ENCODE data around the gene GP5. TPM values are rescaled to one million over a fixed set of nuclear protein-coding genes. Genes with fewer than 3 reads are reported as not detected.

The GP5 gene
- total RNA-seq, 1 experiment from 2014 or later: 0.15 TPM

DNA sequence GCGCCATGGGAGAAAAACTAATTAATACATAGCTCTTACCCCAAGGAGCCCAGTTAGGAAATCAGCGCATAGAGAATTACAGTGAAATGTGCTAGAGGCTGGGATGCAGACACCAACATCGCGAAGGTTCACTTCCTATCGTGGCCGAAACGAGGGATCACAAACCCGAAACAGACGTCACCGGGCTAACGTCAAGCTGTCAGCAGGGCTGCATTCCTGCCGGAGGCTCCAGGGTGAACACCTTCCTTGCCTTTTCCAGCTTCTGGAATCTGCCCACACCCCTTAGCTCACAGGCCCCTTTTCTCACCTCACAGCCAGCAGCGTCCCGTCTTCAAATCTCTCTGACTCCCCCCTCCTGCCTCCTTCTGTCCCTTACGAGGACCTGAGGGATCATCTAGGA lies 13.0 kb downstream of the GP5 start:
- no peaks in the 10 kb centered on the region for H4K20me1 ChIP-seq (ENCODE audit: insufficient read depth)
- no TSS peak for BruUV-seq (replicated peaks)

DNA sequence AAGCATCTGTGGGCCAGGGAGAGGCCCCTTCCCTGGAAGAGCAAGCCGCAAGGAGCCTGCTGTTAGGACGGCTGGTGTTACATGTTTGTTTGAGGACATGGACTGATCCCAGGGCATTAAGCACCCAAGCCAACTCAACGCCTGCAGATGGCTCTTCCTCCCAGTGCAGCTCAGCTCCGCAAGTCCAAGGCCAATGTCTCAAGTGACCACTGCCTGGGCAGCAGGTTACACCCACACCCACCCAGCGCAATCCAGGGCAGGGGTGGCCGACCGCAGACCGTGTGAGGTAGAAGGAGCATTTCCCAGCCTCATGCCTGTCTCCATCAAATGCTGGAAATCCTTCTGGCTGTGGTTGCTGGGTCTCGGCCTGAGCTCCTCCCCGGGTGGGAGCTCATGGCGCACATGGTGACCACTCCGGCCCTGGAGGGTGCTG lies 14.5 kb downstream of the GP5 start:
- TF ChIP-seq SRF (IDR thresholded peaks at IDR 0.05; ENCODE audit: low read depth) (no peak), POLR2A (IDR thresholded peaks at IDR 0.05; ENCODE audit: borderline replicate concordance, extremely low read depth, insufficient read depth, insufficient read length) (no peak), EZH2 (IDR thresholded peaks at IDR 0.05) (no peak), SIN3A (IDR thresholded peaks at IDR 0.05; ENCODE audit: low read depth) (no peak), YY1 (IDR thresholded peaks at IDR 0.05; ENCODE audit: extremely low read depth, insufficient replicate concordance, low read depth, low read length) (no peak), SP1 (IDR thresholded peaks at IDR 0.05; ENCODE audit: low read depth) (no peak), ELF1 (IDR thresholded peaks at IDR 0.05; ENCODE audit: borderline replicate concordance, low read depth) (no peak), EGR1 (IDR thresholded peaks at IDR 0.05; ENCODE audit: low read depth) (no peak), MAX (IDR thresholded peaks at IDR 0.05) (no peak), ZFX (IDR thresholded peaks at IDR 0.05) (no peak), FOSL1 (IDR thresholded peaks at IDR 0.05; ENCODE audit: low read depth) (no peak), ZNF274 (IDR thresholded peaks at IDR 0.05; ENCODE audit: low read depth, low read length) (no peak), CEBPB (IDR thresholded peaks at IDR 0.05; ENCODE audit: low read depth) (no peak), EZH2phosphoT487 (IDR thresholded peaks at IDR 0.05; ENCODE audit: borderline replicate concordance) (no peak)
- TF ChIP-seq, protein P1, sequence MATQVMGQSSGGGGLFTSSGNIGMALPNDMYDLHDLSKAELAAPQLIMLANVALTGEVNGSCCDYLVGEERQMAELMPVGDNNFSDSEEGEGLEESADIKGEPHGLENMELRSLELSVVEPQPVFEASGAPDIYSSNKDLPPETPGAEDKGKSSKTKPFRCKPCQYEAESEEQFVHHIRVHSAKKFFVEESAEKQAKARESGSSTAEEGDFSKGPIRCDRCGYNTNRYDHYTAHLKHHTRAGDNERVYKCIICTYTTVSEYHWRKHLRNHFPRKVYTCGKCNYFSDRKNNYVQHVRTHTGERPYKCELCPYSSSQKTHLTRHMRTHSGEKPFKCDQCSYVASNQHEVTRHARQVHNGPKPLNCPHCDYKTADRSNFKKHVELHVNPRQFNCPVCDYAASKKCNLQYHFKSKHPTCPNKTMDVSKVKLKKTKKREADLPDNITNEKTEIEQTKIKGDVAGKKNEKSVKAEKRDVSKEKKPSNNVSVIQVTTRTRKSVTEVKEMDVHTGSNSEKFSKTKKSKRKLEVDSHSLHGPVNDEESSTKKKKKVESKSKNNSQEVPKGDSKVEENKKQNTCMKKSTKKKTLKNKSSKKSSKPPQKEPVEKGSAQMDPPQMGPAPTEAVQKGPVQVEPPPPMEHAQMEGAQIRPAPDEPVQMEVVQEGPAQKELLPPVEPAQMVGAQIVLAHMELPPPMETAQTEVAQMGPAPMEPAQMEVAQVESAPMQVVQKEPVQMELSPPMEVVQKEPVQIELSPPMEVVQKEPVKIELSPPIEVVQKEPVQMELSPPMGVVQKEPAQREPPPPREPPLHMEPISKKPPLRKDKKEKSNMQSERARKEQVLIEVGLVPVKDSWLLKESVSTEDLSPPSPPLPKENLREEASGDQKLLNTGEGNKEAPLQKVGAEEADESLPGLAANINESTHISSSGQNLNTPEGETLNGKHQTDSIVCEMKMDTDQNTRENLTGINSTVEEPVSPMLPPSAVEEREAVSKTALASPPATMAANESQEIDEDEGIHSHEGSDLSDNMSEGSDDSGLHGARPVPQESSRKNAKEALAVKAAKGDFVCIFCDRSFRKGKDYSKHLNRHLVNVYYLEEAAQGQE (IDR thresholded peaks at IDR 0.05; ENCODE audit: low read depth): no peak
- ATAC-seq: no peak
- CTCF ChIA-PET: no interaction called here

More for the DNA sequence above, 13.0 kb downstream of the GP5 start:
- ChIA-PET CTCF (no interaction called here), POLR2A (no interaction called here), RAD21 (ENCODE audit: low non-redundant PET in 1 of 2, low total read pairs in 2 of 2, uncharacterized antibody in 2 of 2, unreplicated experiment in 2 of 2) (no interaction called here)
- Histone ChIP-seq H3K79me2 (ENCODE audit: insufficient read depth, low read length) (no peaks in the 10 kb centered on the region), H3K9me3 (ENCODE audit: control insufficient read depth in 1 of 2, insufficient read depth in 1 of 2, low read depth in 1 of 2, low read length in 2 of 2) (peaks cover 0 to 1% of the 10 kb centered on the region in 2 experiments; a peak in 2 of 4 replicates), H3K4me3 (replicated peaks in 1 of 2; ENCODE audit: low read depth in 1 of 2, low read length in 2 of 2) (no peak overlapping the region), H3K9me2 (ENCODE audit: insufficient read depth) (no peaks in the 10 kb centered on the region), H3K4me1 (ENCODE audit: control insufficient read depth in 1 of 2, insufficient read depth in 2 of 2, low read length in 2 of 2) (peaks cover 0 to 6% of the 10 kb centered on the region in 2 experiments; a peak in 1 of 4 replicates), H2AFZ (ENCODE audit: low read depth, low read length, poor library complexity, severe bottlenecking) (no peak overlapping the region), H3K36me3 (ENCODE audit: control insufficient read depth in 1 of 2, insufficient read depth in 2 of 2, low read length in 2 of 2) (no peaks in the 10 kb centered on the region), H3K27me3 (ENCODE audit: insufficient read depth, low read length) (no peaks in the 10 kb centered on the region), H3K4me2 (ENCODE audit: low read length) (no peak overlapping the region), H3K9ac (ENCODE audit: low read length) (no peak overlapping the region), H3K27ac (ENCODE audit: low read depth, low read length) (no peak overlapping the region)
- ATAC-seq (no peak), DNase-seq (ENCODE audit: low read depth, low spot score) (no peak)
- intact Hi-C loops (cut with micrococcal nuclease): no loop called here
- TF ChIP-seq ZFX (IDR thresholded peaks at IDR 0.05) (no peak), RAD21 (IDR thresholded peaks at IDR 0.05; ENCODE audit: low read depth) (no peak), MAX (IDR thresholded peaks at IDR 0.05) (no peak)

More for the DNA sequence above, 14.5 kb downstream of the GP5 start:
- Histone ChIP-seq H3K4me3 (replicated peaks in 1 of 2; ENCODE audit: low read depth in 1 of 2, low read length in 2 of 2) (no peak overlapping the region), H3K79me2 (ENCODE audit: insufficient read depth, low read length) (no peaks in the 10 kb centered on the region), H3K4me1 (ENCODE audit: control insufficient read depth in 1 of 2, insufficient read depth in 2 of 2, low read length in 2 of 2) (peaks cover 0 to 6% of the 10 kb centered on the region in 2 experiments; a peak in 1 of 4 replicates), H3K27ac (ENCODE audit: low read depth, low read length) (no peak overlapping the region), H3K27me3 (ENCODE audit: insufficient read depth, low read length) (no peaks in the 10 kb centered on the region), H3K9me2 (ENCODE audit: insufficient read depth) (no peaks in the 10 kb centered on the region), H4K20me1 (ENCODE audit: insufficient read depth) (no peaks in the 10 kb centered on the region), H2AFZ (ENCODE audit: low read depth, low read length, poor library complexity, severe bottlenecking) (no peak overlapping the region), H3K9me3 (ENCODE audit: control insufficient read depth in 1 of 2, insufficient read depth in 1 of 2, low read depth in 1 of 2, low read length in 2 of 2) (no peaks in the 10 kb centered on the region), H3K9ac (ENCODE audit: low read length) (no peak overlapping the region), H3K4me2 (ENCODE audit: low read length) (no peak overlapping the region), H3K36me3 (ENCODE audit: control insufficient read depth in 1 of 2, insufficient read depth in 2 of 2, low read length in 2 of 2) (no peaks in the 10 kb centered on the region)
- RAD21 ChIA-PET (ENCODE audit: low non-redundant PET in 1 of 2, low total read pairs in 2 of 2, uncharacterized antibody in 2 of 2, unreplicated experiment in 2 of 2): no interaction called here
- intact Hi-C loops (cut with micrococcal nuclease): no loop called here
- DNase-seq (ENCODE audit: low read depth, low spot score): no peak
- BruUV-seq (replicated peaks): no TSS peak
- POLR2A ChIA-PET: no interaction called here
